Subcutaneous abdominal adipose tissue (tissue), 5 donors: ENCODE data around the gene KPTN.

Experiments used
- H3K27ac ChIP-seq: one replicate; pipeline ENCODE4 v1.7.0; 2013; ENCODE audit warnings: low read depth, mild to moderate bottlenecking, inconsistent platforms, low read length, moderate library complexity
- H3K27me3 ChIP-seq, 5 donors: one replicate each; pipeline ENCODE4 v1.7.0; 2013; ENCODE audit warnings: low read length in 5 of 5, inconsistent platforms in 1 of 5; ENCODE audit not compliant: control insufficient read depth in 5 of 5, insufficient read depth in 4 of 5
- H3K36me3 ChIP-seq, 5 donors: one replicate each; pipeline ENCODE4 v1.7.0; 2013; ENCODE audit warnings: low read length in 5 of 5; ENCODE audit not compliant: control insufficient read depth in 5 of 5, insufficient read depth in 5 of 5
- H3K4me1 ChIP-seq, 5 donors: one replicate each; pipeline ENCODE4 v1.7.0; 2013; ENCODE audit warnings: low read length in 5 of 5, mild to moderate bottlenecking in 3 of 5, moderate library complexity in 1 of 5; ENCODE audit not compliant: control insufficient read depth in 5 of 5, insufficient read depth in 5 of 5
- H3K4me3 ChIP-seq, 5 donors: one replicate each; pipeline ENCODE4 v1.7.0; 2013; ENCODE audit warnings: low read length in 5 of 5, low read depth in 1 of 5
- H3K9ac ChIP-seq, 5 donors: one replicate each; pipeline ENCODE4 v1.7.0; 2013; ENCODE audit warnings: low read length in 5 of 5, mild to moderate bottlenecking in 4 of 5, moderate library complexity in 3 of 5
- H3K9me3 ChIP-seq, 5 donors: one replicate each; pipeline ENCODE4 v1.7.0; 2013; ENCODE audit warnings: low read length in 5 of 5; ENCODE audit not compliant: control insufficient read depth in 5 of 5
- donor health status: healthy.
- donor health status: healthy.
- donor health status: healthy.
- donor health status: healthy.
- donor health status: healthy.

KPTN gene

GRCh38 chr19:47429140-47429793 is 54.8 kb downstream of the KPTN start:
- Histone ChIP-seq H3K4me3 (no peak overlapping the region), H3K9ac (no peak overlapping the region), H3K9me3 (no peaks in the 10 kb centered on the region), H3K4me1 (peaks cover 0 to 23% (median 22%) of the 10 kb centered on the region in 5 donors), H3K36me3 (no peaks in the 10 kb centered on the region), H3K27ac (no peak overlapping the region), H3K27me3 (peaks cover 31 to 72% (median 35%) of the 10 kb centered on the region in 5 donors)

DNA sequence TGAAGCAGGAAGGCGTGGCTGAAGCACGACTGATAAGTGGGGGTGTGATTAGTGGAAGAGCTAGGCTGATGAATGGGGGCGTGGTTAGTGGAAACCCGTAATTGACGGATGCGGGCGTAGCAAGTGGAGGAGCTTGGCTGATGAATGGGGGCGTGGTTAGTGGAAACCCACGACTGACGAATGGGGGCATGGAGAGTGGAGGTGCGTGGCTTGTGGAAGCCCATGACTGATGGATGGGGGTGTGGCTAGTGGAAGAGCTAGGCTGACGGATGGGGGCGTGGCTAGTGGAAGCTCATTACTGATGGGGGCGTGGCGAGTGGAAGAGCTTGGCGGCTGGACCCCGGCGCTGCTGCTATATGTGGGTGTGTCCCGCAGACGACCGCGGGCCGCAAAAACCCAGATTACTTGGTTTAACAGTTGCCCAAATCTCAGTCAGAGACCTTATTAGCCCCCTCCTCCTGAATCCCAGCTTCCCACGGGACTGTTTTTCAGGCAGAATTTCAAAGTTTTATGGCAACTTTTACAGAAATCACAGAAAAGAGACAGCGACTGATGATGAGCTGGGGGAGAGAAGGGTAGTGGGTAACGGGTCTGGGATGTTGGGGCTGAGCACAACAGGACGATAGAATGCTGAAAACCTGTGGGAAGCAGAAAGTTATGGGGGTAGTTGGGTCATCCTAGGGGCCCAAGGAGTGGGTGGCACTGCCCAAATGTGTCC is 55.7 kb downstream of the KPTN start:
- no peak overlapping the region for H3K9ac ChIP-seq
- no peak overlapping the region for H3K27ac ChIP-seq
- no peaks in the 10 kb centered on the region for H3K9me3 ChIP-seq
- peaks cover 0 to 23% (median 22%) of the 10 kb centered on the region in 5 donors for H3K4me1 ChIP-seq
- H3K27me3 ChIP-seq = peaks cover 35 to 78% (median 44%) of the 10 kb centered on the region in 5 donors
- H3K36me3 ChIP-seq = no peaks in the 10 kb centered on the region
- H3K4me3 ChIP-seq = peak overlapping the region in 1 of 5 donors; percentile 29

DNA sequence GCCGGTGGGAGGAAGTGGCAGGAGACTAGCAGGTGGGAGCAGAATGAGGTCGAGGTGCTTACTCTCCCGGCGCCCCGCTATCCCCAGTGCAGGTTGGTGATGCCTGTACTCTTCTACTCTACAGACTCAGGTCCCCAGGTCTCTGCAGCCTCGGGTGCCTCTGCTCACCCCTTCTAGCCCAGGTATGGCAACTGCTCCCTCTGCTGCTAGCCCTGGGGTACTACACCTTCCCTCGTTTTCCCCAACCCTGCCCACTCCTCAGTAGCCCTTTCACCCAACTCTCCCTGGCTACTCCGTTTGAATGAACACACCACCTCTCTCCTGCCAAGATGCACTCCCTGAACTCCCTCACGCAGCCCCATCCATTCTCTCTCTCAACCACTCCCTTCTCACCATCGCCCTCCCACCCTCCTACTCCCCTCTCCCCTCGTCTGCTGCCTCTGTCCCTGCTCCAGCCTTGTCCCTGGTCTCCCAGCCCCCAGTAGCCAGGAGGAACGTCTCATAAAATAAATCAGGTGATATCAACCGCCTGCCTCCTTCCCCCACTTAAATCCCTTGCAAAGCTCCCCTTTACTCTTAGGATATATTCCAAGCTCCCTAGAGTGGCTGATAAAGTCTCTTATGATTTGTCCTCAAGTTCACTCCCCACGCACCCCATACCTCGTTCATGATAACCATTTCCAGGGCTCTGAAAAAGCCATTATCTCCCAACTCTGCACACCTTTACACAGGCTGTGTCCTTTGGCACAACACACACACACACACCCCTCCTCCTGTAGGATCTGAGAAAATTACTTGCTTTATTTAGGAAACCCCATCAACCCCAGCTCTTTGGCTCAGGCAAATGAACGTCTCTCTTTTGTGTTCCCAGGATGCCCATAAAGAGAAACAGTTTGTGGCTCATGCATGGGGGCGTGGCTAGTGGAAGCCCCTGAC is 56.5 kb downstream of the KPTN start:
- Histone ChIP-seq H3K9ac (no peak overlapping the region), H3K27me3 (peaks cover 42 to 81% (median 52%) of the 10 kb centered on the region in 5 donors), H3K9me3 (no peaks in the 10 kb centered on the region), H3K4me3 (no peak overlapping the region), H3K4me1 (peaks cover 0 to 23% (median 22%) of the 10 kb centered on the region in 5 donors), H3K36me3 (no peaks in the 10 kb centered on the region), H3K27ac (no peak overlapping the region)
